GM18498 (cell line): ENCODE measurements around the gene EGR4.
A peak's percentile ranks its signal among the peaks of the same experiment; 100 is the strongest.

ENCODE experiments used
- ATAC-seq: cut with Tn5 transposase; IDR thresholded peaks from one replicate; pipeline ENCODE4 v1.9.1; 2021; ENCODE audit warnings: mild to moderate bottlenecking, moderate library complexity; ENCODE audit not compliant: unreplicated experiment

The EGR4 gene

DNA sequence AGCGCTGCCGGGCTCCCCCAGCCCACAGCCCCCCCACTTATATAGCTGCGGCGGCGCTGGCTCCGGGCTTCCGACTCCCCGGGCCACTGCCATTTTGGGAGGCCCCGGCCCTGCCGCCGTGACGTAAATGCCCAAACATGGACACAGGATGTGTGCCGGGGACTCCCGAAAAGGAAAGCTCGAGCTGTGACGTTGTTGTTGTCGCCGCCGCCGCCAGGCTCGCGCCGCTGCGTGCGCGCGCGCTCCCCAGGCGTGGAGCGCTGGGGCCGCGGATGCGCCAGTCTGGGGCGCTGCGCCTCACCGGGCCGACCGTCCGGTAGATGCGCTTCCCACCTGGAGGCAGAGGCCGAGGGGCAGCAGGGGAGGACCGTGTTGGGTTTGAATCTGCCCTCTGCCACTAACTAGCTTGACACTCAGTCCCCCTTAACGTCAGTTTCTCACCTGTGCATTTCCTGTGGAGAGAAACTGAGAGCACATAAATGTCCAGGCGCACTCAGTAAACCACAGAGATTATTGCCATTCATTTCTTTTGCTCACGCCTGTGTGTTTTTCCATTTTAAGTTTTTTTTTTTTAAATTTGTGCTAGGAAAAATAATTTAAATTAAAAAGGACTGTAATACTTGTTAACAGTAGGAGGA lies at the start of gene EGR4:
Gene EGR4 (minus strand): TSS at position 15 of the 638 bp plus-strand sequence. CDS start 231 bp downstream, outside the sequence.
- ATAC-seq, result peak; percentile 93

DNA sequence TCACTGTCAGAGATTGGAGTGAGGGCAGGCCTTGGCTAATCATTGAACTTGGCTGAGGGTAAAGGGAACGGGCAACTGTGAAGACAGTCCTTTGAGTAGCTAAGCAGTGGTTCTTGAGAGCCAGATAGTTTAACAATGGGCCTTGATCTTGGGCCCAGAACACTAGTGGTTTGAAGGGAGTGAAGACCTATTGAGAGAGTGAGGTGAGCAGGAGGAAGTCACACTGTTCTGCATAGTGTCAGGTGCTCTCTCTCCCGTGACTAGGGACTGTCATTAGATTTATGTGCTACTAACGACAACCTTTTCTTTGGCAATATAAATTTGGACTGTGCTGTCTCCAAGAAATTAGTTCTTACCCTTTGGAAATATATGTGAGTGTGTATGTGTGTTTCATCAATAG lies 47.7 kb upstream of the EGR4 start:
- ATAC-seq, result no peak

DNA sequence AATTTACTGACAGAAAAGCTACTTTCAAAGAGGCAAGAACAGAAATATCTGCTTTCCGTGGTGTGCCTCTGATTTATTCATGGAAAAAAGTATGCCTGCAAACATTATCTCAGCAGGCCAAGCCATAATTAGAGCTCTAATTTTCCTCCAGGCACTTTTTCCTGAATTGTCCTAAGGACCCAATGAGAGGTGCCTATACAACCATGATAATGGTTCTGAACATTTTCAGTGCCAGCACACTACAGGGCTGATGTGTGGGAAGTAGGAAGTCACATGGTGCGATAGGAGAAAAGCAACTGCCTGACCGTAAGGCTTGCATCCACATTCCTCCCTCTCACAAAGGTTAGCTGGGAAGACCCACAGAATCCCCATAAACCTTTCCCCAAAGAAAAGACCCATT lies 45.9 kb upstream of the EGR4 start:
- ATAC-seq, result no peak

DNA sequence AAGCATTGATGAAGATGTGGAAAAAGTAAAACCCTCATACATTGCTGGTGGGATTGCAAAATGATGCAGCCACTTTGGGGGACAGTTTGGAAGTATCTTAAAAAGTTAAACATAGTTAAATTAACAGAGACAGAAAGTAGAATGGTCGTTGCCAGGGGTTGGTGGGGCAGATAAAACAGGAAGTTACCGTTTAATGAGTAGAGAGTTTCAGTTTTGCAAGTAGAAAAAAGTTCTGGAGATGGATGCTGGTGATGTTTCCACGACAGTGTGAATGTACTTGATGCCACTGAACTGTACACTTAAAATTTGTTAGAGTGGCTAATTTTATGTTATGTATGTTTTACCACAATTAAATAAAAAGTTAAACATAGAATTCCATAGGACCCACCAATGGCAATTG lies 44.5 kb upstream of the EGR4 start:
- no peak for ATAC-seq

DNA sequence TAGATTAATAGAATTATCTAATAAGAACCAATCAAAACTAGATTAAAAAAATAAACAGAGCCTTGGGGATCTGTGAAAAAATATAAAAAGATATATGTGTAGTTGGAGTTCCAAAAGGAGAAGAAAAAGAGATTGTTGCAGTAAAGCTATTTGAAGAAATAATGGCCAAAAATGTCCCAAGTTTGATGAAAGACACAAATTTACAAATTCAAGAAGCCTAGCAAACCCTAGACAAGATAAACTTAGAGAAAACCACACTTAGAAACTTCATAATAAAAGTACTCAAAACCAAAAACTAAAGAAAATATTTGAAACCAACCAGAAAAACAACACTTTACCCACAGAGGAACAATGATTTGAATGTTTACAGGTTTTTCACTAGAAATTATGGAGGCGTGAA lies 41.3 kb upstream of the EGR4 start:
- no peak for ATAC-seq

DNA sequence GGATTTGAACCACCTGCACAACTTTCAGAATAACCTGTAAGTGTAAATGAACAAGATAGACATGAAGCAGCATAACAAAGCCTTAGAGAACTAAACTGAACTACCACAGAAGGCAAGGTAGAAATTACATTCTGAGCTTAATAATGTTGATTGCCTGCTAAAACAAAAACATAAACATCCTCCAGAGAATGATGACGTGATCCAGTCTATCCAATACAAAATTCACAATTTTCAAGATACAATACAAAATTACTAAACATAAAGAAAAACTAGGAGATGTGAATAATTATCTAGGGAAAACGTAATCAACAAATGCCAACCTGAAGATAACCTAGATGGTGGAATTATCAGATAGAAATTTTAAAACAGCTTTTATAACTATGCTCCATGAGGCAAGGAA lies 40.7 kb upstream of the EGR4 start:
- no peak for ATAC-seq

DNA sequence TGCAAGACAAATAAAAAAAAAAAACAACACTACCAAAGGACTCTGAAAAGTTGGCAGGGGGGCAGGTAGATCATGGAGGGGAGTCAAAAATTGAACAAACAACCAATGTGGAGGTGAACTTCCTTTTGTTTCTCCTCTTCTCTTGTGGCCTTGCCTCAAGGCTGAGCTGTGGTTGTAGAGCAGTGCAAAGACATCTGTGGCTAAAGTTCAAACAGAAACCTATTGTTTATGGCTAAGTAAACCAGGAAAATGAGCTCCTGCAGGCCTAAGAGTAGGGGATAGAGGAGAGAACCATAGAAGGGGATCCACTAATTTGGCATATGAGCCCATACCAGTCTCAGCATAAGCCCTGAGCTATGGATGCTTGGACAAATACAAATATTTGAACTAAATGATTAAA lies 40.2 kb upstream of the EGR4 start:
- no peak for ATAC-seq

DNA sequence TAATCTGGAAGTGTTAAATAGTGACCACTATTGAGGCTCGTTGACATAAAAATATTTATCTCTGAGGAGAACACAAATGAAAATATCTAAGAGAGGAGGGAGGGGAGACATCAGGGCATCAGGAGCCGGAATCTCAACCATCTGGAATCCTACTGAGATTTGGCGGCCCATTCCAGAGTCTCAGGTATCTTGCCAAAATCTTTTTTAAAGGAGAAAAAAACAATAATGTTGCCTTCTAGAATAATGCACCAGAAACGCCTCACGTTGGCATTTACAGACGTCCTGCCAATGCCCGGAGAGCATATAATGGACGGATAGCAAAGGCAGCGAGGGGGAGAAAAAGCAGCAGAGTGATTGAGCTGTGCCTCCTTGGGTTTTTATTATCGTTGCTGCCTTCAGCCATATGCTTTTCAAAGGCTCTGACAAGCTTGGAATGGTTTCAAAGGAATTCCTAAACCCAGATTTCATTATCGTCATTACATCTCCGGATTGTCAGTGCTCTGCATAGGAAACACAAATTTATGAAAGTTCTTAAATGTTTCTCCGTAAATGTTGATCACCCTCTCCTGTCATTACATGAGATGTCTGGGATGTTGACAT lies 30.9 kb upstream of the EGR4 start:
- no peak for ATAC-seq

DNA sequence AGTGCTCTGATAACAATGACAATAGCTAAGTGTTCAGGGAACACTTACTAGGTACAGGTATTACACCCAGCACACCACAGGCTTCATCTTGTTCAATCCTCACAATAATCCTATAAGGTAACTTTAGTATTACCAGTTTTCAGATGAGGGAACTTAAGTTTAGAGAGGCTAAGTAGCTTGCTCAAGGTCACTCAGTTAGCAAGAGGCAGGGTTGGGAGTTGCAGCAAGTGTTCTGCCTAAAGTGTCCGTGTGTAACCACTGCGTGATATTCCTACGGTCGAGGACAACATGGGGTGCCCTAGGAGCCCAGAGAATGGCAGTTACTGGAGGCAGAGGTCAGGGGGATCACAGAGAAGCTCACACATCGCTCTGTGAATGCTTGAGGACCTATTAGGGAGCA lies 30.2 kb upstream of the EGR4 start:
- ATAC-seq, result no peak

DNA sequence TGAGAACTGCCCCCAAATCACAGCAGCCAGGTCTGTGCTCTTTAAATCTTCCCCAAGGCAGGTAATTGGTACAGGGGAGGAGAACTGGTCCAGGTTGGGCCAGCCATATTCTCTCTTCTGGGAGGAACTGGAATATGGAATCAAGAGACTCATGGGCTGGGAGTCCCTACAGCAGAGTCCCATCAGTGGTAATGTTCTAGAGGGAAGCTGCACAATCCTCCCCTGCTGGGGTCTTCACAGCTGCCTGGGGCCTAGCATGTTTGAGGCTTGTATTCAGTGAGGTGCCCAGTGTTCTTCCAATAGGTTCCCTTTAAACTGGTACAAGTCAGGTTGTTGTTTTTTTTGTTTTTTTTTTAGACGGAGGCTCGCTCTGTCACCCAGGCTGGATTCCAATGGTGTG lies 21.1 kb upstream of the EGR4 start:
- ATAC-seq, result no peak

DNA sequence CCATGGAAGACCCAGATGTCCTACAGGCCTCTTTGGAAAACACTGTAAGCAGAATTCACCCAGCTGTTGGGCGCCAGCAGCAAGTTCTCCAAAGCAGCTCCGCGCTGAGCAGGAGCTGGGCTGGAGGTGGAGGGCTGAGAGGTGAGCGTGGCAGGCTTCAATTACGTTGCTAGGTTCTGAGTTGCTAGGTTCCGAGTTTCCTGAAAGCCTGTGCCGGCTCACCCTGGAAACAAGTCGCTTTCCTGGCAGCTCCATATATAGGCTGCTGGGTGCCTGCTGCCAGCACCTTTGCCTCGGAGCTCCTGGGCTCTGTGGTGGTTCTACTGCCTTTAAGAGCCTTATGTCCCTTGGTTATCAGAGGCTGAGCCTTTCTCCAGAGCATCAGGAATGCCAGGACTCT lies 14.4 kb upstream of the EGR4 start:
- no peak for ATAC-seq

DNA sequence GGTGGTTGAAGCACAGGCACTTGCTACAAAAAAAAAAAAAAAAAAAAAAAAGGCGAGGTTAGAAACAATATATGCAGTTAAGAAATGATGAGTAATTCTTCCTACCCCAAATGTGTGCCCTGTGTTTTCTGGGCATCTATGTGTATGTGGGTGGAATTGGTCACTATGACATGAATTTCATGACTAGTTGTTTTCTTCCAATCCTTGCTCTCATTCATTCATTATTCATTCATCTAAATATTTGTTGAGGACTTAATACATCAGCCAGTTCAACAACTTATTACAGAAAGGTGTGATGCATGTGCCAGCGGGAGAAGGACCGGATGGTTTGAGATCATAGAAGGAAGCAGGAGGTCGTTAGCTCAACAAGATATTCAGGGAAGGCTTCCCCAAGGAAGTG lies 8.3 kb upstream of the EGR4 start:
- no peak for ATAC-seq

DNA sequence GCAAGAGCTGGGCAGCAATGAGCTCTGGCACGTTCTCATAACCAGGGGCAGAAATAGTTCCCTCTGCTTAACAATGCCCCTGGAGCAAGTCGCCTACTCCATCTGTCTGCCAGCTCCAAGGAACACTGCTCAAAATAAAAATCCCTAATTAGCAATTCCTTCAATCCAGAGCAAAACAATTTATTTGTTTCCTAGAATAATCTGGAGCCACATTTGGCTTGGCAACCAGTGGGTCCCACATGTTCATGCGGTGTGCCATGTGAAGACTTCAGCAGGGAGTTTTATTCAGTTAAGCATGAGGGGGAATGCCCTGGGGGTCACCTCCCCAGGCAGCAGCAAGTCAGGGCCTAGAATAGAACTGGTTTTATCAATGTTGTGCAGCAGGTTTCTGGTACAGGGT lies 7.6 kb upstream of the EGR4 start:
- ATAC-seq, result no peak

DNA sequence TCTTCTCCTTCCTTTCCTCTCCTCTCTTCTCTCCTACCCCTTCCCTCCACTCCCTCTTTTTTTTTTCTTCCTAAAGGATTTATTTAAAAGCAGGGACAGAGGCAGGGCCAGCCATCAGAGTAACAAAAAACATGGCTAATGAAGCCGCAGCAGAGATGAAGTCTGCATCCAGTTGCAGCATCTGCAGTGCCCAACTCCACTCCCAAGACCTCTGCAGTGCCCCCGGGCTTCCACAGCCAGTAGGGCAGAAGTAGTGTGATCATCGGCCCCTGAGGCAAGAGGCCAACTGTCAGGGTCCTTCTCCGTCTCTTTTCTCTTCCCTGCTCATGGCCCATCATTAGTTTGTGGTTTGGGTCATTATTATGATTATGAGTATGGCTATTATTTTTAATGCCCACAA lies 4.2 kb upstream of the EGR4 start:
- no peak for ATAC-seq

DNA sequence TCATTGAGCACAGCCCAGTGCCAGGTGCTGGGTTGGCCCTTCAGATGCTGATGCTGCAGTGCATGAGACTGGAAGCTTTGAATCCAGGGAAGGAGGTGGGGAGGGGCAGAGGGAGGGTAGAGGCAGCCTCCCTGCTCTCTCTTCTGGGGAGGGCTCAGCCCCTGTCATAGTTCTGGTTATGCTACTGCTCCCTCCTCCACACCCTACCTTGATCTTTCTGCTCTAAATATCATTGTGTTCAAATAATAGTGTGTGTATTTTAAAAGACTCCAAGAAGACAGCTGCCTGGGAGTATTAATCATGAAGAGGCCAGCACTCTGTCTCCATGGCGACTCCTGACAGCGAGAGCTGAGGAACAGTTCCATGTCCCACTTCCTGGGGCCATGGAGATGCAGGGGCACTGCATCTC lies 3.8 kb upstream of the EGR4 start:
- ATAC-seq, result no peak

DNA sequence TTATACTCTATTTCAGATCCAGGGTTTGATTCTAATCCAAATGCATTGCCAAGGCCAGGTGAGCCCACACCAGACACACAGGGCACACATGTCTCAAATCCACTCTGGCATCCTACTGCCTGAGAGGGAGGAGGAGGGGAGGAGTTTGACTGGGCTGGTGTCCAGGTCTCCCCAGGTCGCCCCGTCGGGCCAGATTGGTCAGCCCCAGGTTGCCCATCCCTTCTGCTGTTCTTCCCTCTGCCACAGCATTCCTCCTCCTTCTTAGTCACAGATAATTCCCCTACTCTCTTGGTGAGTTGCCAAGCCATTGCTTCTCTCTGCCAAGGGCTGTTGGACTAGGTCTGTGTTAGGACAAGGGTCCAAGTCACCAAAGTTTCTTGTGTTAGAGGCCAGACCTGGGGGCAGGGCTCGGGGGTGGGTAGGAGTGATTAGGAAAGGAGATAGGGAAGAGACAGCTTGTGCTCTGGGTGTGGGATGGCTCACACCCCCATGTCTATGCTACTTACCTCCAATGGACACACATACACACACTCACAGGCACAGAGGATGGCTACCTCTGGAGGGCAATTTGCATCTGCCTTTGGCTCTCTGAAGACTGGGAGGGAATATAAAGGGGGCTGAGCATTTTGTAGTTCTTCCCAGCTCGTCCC lies 2.5 kb upstream of the EGR4 start:
- no peak for ATAC-seq

DNA sequence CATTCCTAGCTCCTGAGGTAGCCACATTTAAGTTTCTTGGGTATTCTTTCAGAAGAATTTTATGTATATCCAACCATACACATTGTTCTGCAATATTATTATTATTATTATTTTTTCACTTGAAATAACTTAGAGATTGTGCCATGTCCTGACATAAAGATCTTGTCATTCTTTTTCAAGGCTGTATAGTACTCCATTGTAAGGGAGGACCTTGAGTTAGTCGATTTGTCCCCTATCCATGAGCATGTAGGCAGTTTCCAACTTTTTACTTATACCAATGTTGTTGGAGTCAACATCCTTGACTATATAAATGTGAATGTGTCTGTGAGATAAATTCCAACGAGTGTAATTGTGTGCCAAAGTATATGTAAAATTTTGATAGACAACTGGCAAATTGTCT lies 891 bp upstream of the EGR4 start:
- no peak for ATAC-seq

DNA sequence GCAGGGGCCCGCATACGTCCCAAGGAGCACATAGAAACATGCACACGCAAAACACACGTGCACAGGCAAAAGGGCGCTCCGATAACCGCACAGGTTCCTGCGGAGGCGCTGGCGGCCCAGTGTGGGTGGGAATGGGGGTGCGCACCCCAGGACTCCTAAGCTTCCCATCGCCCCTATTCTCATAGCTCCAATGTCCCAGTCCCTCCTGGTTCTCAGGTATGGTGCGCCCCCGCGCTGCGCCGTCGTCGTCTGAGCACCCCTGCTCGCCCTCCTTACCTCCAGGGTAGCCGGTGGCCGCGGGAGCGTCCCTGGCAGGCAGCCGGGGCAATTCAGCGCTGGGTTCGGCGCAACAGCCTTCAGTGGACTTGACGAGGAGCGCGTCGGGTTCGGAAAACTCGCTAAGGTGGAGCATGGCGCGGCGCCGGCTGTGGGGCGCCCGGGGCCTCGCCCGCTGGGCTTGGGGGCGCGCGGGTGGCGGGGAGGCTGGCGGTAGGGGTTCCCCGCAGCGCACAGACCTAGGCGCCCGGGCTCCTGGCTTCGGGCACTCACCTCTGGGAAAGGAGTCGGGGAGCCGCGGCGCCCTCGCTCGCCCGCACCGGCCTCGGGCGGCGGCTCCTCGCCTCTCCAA lies 328 bp downstream of the EGR4 start:
- ATAC-seq, result peak; percentile 1

DNA sequence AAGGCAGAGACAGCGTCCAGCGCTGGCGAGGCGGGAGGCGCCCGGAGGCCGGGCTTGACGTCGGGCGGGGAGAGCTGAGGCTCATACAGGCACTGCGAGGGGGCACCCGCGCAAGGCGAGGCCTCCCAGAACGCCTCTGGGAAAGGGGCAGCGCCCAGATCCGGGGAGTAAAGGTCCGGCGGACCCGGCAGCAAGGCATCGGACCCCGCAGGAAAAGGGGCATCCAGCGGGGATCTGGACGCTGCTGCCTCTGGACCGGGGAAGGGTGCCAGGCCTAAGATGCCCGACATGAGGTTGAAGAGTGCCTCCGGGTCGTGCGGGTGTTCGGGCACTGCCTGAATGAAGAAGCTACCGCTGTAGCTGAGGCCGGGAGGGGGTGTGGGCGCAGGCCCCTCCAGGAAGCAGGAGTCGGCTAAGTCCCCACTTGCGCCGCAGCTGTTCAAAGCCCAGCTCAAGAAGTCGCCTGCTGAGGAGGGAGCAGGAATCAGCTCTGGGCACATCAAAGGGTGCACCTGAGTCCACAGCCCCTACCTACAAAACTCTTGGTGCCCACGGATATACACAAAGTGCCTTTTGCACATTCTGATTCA lies 937 bp downstream of the EGR4 start:
- no peak for ATAC-seq

DNA sequence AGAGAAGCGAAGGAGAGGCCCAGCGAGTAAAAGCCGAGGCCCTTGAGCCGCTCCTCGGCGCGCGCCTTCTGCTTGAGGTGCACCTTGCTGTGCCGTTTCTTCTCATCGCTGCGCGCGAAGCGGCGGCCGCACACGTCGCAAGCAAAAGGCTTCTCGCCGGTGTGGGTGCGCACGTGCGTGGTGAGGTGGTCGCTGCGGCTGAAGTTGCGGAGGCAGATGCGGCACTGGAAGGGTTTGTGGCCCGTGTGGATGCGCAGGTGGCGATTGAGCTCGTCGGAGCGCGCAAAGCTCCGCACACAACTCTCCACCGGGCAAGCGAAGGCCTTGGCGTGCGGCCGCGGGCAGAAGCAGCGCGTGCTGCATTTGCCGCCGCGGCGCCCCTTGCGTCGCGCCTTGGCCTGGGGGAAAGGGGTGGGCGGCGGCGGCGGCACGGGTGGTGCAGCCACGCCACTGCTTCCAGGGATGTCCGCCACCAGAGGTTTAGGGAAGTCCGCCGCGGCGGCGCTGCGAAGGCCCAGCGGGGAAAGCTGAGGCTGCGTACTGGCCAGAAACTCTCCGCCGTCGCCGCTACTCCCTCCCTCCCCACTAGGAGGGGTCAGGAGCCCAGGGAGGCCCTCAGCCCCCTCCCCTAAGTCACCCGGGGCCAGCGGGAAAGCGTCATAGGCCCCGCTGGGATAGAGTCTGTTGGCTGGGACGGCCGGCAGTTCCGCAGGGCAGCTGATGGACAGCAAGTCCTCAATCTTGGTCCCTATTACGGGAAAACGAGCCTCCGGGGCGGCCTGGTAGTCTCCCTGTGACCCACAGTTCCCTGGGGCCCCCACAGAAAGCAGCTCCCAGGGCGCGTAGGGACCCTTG lies 1.7 kb downstream of the EGR4 start:
- peak; percentile 9 for ATAC-seq

DNA sequence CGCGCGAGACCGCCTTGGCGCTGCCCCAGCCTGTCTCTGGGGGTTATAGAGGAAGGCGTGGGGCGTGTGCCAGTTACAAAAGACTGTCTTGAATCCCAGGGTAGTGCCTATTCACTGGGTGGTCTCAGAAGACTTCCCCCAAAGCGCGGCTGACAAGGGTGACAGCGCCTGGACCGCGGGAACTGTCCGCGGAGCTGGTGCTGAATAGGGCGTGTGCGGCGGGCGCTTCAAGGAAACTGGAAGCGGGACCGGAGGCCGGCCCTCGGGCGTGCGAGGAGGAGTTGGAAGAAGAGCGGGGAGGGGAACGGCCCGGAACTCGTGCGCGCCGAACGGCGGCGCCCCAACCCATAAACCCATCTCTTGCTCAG lies 2.3 kb downstream of the EGR4 start:
- ATAC-seq, result peak; percentile 38
